GM11168 (cell line): Measurements from ENCODE around the gene SPACA9.

Experiments used
- in situ Hi-C: fragments of 300-500 bp; cut with MboI; formaldehyde crosslinking; loops from one replicate; pipeline ENCODE4 v1.12.0; 2022; ENCODE audit warnings: low sequenced_read_pairs; ENCODE audit not compliant: unreplicated experiment

SPACA9 gene

DNA sequence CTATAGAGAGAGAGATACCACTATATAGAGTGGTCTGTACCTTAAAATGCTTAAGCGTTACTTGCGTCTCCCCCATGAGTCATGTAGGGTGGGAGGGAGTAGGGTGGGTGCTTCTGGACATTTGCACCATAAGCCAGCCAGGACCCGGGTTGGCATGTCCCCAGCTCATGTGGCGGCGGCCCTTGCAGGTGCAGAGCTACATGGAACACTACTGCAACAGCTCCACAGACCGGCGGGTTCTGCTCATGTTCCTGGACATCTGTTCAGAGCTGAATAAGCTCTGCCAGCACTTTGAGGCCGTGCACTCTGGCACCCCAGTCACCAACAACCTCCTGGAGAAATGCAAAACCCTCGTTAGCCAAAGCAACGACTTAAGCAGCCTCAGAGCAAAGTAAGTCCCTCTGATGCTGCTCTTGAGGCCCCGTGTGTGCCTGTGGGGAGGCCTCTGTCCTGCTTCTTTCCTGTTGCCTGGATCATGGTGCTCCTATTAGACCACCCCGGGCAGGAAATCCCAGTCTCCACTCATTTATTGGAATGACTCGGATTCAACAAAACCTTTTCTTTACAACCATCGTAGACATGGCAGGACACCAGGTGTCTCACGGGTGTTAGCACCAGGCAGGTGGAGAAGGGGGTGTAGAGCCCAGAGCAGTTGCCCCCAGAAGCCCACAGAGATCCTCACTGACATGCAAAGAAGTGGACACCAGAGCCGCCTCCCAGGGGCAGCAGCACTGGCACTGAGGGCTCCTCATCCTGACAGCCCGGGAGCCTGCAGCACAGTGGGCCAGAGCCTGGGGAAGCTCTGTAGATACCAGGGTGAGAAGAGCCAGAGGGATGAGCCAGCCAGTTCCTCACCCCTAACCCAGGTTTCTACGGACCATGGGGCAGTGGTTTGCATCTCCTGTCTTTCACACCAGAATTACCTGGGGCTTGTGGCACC, 8.8 kb downstream of the SPACA9 start:
- in situ Hi-C loops: no loop called here

DNA sequence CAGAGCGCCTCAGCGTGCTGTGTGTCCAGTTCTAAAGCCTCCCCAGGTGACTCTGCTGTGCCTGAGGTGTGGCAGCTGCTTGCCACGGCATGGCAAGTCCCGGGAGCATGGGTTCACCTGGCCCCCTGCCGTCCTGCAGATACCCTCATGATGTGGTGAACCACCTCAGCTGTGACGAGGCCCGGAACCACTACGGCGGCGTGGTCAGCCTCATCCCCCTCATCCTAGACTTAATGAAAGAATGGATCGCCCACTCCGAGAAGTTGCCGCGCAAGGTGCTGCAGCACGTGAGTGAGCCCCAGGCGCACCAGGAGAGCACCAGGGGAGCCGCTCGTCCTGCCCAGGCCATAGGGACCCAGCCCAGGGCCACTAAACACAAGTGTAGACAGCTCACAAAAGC, 9.5 kb downstream of the SPACA9 start:
- in situ Hi-C loops: no loop called here

DNA sequence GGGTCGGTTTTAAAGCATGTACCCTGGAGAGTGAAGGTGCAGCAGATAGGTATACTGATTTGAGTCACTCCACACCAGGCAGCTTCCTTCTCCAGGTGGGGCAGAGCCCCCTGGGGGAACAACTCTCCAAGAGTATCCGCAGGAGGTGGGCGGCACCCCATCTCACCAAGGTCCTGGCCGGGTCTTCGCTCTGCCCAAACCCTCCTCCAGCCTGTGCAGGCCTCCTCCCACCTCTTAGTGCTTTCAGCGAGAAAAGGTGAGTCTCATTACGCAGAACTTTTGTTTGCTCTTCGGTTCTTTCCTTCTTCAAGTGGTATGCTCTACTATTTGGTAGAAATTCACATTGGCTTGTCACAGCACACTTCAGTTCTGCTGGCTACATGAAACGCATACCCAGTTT, 13.7 kb downstream of the SPACA9 start:
- in situ Hi-C loops: no loop called here

DNA sequence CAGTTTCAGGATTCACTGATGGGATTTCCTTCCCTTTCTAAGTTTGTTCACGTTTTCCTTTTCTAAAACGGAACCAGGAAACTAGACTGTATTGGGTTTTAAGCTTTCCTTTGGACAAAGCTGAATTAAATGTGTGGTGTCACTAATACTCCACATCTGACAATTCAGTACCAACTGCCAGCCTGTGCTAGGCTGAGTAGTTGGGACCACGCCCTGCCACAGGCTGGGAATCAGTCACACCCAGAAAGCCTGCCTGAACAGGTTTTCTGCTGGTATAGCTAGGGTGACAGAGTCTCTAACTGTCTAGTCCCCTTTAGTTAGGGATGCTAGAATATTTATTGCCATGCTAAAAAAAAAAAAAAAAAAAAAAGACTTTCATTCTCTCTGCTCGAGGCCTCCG, 15.6 kb downstream of the SPACA9 start:
- in situ Hi-C loops: no loop called here

DNA sequence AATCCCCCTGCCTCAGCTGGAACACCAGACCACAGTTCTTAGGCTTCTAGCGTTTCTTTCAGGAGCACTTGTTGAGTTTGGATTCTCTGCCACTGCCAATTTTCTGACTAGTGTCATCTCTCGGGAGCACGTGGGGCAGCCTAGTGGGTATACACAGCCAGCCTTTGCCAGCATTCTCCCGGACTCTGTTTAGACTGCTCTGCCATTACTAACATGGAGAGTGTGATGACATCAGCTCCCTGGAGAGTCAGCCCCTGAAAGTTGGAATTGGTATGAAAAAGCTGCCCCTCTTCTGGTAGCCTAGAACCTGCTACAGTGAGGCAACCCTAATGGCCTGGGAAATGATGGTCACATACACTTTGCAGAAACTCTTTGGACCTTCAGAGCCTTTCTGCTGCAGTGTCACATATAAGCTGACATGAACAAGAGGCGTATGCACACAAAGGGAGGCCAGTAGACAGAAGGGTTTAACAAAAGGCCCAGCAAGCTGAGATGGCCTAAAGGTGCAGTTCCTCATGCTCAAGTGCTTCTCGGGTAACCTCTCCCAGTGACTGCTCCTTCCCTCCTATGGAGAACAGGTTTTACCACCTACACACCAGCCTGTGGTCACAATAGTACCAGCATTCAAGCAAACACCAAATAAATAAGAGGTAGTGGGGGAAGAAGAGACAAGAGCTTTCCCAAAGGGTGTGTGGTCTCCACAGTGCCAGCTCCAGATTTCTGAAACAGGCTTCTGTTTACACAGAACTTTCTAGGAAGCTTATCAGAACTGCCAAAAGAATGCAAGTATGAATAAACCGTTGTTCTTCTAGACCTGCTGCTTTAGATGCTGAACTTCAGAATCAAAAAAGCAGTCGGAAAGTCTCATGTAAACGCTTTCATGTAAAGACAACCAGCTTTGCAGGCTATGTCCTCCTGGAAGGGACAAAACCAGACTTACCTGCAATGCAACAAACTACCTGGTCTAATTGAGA, 16.5 kb downstream of the SPACA9 start:
- in situ Hi-C loops: no loop called here

DNA sequence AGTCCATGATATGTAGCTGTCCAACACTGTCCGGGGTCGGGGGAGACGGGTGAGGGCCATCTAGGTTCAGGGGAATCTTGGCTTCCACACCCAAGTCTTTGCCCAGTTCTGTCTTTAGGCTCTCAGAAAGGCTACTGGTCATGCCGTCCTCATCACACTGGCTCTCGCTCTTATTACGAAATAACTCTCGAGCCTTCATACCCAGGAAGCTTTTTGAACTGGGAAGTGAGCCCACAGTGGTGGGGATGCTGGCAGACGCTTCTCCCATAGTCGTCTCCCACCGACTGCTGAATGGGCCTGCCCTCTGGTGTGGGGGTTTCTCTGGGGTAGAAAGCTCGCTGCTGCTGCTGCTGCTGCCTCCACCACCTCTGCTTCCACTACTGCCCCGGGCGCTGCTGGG, 17.6 kb downstream of the SPACA9 start:
- in situ Hi-C loops: no loop called here

DNA sequence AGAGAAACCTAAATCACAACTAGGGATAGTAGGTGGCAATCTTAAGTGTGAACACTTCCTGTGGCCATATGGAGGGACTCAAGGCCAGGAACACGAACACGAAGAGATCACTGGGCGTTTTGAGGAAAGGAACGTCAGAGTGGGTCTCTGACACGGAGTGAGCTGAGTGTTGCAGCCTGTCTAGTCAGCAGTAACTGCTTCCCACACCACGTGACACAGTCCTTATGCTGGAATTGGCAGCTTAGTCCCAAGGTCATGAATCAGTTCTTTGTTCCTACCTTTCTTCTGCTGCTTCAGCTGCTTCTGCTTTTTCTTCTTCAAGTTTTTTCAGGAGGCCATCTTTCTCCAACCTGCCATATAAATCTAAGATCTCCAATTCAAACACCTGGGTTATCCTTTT, 18.2 kb downstream of the SPACA9 start:
- in situ Hi-C loops: no loop called here

DNA sequence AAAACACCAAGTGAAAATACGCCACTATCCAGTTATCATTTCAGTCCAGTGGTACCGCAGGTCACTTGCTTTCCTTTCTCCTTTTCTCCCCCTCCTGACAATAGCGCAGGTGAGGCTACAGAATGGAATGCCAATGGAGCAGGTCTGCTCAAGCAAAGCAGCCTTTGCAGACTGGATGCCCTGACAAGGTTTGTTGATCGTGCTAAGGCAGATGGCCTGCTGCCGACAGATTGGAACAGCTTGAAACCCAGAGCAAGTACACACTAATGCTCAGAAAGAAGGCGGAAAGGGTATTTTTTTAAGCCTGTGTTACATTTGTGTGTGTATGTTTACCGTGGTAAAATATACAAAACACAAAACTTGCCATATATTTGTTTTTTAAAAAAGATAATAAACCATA, 19.4 kb downstream of the SPACA9 start:
- in situ Hi-C loops: no loop called here

DNA sequence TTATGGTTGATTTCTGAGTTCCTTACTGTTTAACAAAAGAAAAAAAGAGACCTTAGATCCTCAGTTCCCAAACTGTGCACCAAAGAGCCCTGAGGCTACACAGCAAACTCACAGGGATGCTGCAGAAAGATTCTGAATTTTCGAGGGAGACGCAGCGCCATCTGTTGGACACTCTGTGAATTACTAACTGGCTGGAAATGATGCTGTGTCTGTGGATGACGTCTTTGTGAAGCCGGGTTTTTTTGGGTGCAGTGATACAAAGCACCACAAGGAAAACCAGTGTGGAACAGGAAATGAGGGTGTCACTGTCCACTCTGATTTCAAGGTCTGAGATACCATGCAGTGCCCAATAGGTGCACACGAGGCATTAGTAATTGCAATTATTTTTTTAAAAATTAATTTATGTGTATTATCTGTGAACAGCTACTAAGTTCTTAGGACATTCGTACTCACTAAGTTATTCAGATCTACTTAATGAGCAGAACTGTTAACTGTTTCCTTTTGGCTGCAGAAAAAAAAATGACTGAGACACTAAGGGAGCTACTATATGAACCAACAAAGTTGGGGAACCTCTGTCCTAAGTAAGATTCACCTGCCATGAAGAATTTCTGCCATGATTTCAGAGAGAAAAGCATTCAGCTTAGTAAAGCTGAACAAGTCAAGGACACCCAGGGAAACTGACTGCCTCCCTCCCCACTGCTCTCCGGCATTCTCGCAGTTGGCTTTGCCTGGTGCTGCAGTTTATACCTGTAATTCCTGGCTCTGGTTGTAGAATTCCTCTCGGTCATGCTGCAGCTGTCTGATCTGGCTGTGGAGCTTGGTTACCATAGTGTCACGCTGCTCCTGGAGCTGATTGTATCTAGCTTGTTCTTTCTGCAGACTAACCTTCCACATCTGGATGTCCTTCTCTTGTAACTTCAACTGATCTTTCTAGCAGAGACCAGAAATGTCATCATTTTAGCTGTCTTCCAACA, 23.4 kb downstream of the SPACA9 start:
- in situ Hi-C loops: no loop called here

DNA sequence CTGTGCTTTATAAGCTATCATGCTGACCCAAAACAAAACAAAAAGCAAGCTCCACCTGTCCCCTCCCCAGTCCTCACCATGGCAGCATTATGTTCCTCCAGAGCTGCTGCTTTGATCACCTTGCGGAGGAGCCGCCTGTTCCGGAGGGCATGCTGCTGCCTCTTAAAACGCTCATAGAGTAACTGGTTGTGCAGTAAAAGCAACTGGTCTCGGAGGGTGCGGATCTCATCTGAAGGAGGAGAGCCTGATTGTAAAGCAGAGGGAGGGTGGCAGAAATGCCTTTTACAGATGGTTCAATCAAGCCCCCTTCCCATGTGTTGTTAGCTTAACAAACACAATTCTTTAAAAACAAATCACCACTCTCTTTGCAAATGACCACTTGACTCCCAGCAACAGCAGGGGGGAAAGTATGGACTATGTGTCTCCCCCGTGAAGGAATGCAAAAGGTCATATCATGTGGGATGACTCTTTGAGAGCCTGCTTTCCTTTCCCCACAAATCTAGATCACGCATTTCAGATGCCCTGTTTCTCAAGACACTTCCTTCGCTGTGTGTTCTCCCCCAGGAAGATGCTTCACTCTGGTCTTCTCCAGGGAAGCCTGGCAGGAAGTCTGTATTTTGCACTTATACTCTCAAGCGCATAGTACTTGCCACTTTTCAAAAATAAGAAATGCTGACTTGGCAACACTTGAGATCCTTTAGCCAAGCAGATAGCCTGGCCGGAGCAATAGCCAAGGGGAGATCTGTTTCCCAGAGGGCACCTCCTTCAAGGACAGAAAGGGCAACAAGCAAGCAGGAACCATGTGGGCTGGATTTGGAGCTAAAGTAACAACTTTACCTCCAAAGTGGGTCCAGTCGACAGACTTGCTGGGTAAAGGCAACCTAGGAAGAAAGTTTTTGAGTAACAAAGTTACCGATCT, 25.1 kb downstream of the SPACA9 start:
- in situ Hi-C loops: no loop called here

DNA sequence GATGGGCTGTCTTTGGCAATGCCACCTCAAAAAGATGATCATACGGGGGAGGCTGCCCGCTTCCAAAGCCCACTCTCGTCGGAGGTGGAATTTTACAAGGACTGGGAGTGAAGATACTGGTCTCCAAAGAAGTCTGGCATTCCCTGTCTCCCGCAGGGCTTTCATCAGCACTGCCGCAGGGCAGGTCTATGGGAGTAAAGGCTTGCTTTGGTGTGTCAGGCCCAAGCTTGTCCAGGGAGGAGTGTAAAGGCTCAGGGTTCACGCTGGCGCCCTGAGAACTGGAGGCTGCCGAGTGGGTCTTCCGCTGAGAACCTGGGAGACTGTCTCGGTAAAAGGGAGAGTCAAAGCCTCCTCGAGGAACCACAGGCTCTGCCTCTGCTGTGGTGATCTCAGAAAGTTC, 27.0 kb downstream of the SPACA9 start:
- in situ Hi-C loops: no loop called here

DNA sequence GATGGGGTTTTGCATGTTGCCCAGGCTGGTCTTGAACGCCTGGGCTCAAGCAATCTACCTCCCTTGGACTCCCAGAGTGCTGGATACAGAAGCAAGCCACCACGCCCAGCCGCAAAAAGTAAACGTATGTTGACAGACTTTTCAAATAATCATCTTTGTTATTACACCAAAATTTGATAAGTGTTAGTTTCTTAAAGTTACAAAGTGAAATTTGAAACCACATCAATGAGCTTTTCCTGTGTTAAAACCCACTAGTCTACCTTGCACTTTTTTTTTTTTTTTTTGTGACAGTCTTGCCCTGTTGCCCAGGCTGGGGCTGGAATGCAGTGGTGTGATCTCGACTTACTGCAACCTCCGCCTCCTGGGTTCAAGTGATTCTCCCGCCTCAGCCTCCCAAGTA, 29.9 kb downstream of the SPACA9 start:
- in situ Hi-C loops: no loop called here

DNA sequence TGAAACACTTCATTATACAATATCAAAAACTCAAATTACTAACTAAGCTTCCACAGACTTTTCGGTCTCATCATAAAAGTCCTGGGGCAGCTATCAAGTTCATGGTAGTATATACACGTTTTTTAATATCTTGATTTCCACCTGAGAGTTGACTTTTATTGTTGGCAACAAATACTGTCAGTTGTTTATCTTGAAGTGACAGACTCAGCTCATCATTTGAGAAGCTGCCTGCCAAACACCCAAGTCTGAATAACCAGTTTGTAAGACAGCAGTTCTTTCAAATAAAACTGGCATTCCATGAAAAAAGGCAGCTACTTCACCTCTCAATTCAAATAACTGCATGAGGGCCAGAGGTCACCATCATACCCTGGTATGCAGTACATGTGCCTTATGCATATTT, 30.6 kb downstream of the SPACA9 start:
- in situ Hi-C loops: no loop called here

DNA sequence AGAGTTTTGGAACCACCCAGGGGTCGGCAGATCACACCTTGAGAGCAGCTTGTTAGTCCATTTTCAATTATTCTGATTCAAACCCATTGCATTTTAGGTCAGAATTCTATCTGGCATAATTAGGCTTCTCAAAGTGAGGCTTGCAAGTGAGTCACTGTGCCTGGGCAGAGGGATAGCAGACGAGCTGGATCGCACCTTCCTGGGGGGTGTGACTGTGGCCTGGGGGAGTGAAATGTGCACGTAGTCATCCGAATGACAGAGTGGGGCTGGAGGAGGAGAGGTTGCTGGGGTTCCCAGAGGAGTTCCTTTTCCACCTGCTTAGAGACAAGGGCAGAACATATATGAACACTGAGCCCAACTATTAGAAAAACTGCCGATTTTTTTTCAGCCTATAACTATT, 31.7 kb downstream of the SPACA9 start:
- in situ Hi-C loops: no loop called here

DNA sequence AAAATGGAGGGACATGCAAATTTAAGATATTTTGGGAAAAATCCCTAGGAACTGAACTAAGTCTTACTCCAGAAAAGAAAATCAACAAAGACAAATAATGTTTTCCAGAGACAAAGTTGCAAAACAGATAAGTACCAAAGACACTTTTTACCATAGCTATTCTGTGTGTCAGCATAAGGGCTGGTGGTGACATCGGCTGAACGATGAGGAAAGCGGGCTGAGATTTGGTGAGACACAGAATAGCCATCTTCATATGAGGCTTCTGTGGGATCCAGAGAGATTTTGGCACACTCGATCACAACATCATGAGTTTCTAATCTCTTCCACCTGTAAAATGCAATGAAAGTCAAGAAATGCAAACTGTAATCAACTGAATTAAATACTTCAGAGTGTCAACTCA, 33.4 kb downstream of the SPACA9 start:
- in situ Hi-C loops: no loop called here

DNA sequence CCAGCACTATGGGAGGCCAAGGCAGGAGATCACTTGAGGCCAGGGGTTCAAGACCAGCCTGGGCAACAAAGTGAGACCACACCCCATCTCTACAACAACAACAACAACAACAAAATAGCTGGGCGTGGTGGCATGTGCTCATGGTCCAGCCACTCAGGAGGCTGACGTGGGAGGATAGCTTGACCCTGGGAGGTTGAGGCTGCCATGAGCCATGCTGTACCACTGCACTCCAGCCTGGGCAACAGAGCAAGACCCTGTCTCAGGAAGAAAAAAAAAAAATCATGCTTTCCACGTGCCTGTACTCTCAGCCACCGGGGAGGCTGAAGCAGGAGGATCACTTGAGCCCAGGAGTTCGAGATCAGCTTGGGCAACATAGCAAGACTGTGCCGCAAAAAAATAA, 36.2 kb downstream of the SPACA9 start:
- in situ Hi-C loops: no loop called here

DNA sequence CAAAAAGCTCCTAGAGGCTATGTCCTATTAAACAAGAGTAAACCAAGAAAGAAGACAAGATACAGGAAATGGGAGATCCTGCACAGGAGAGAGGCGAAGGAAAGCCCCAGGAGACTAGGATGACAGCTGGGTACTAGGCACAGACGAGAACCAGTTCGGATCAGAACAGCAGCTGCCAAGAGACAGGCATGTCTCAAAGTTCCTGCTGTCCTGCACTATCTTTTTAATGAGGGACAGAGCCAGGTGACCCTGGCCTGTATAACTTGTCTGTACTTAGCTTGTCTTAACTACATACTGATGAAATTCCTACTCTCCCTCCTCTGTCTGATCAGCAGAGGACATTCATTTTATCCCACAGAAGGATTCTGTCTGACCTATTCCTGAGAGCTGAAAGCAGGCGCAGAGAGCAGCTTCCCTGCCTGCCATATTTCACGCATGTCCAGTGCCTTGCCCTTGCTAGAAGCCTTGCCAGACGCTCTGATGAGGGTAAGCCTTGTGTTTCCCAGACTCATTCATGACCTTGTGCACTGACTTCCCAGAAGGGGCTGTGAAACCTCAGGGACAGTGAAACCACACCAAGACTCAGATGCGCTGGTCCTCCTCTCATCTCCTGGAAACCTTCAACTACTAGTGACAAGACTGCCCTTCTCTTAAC, 41.0 kb downstream of the SPACA9 start:
- in situ Hi-C loops: no loop called here

DNA sequence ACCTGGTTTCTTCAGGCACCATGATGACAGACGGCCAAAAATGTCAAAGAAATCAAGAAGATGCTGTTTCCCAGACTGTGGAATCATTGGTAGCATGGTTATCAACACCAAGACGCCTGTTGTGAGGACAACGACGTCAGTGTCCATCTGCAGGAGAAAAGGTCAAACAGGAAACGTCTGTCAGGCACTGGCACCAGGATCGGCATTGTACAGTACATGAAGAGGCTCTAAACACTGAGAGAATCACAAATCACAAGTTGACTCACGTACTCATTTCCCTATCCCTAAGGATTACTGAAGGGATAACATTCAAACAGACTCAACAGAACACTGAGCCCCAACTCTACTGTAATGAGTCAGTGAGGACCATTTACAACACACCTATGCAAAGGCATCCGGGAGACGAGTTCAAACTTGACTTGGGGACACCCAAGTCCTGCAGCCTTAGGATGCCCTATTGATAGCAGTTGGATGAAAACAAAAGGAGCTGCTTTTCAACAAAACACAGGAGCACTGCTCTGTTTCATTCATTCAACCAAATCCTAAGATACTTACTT, 44.7 kb downstream of the SPACA9 start:
- in situ Hi-C loops: no loop called here
